Neuronal stem cell (in vitro differentiated cells): ENCODE results near the gene MINPP1.
"Not testable (repeated sequence)": the region's sequence is repeated elsewhere in the genome, so short reads cannot be mapped to it uniquely, and the experiment has no call there.

Experiments
- DNase-seq: peaks from one replicate; pipeline ENCODE4 v3.0.0-alpha.2; 2013; ENCODE audit warnings: low spot score
- H2AFZ ChIP-seq: one replicate; pipeline ENCODE4 v1.6.1; 2013; ENCODE audit warnings: mild to moderate bottlenecking, low read length, inconsistent platforms
- H2AK5ac ChIP-seq: 2 replicates; pipeline ENCODE4 v1.6.1; 2013; ENCODE audit warnings: low read depth, mild to moderate bottlenecking, inconsistent platforms, low read length, moderate library complexity, mixed read lengths
- H2BK120ac ChIP-seq: 2 replicates; pipeline ENCODE4 v1.6.1; 2013; ENCODE audit warnings: low read depth, mild to moderate bottlenecking, inconsistent platforms, low read length, moderate library complexity, mixed read lengths
- H2BK12ac ChIP-seq: one replicate; pipeline ENCODE4 v1.6.1; 2013; ENCODE audit warnings: low read length, inconsistent platforms
- H2BK15ac ChIP-seq: 2 replicates; pipeline ENCODE4 v1.6.1; 2013; ENCODE audit warnings: mild to moderate bottlenecking, low read length, inconsistent platforms, mixed read lengths
- H2BK5ac ChIP-seq: one replicate; pipeline ENCODE4 v1.6.1; 2013; ENCODE audit warnings: inconsistent platforms, mild to moderate bottlenecking, low read length, moderate library complexity
- H3K14ac ChIP-seq: one replicate; pipeline ENCODE4 v1.6.1; 2013; ENCODE audit warnings: low read length, inconsistent platforms
- H3K18ac ChIP-seq: 2 replicates; pipeline ENCODE4 v1.6.1; 2013; ENCODE audit warnings: low read length, inconsistent platforms
- H3K23ac ChIP-seq: 2 replicates; pipeline ENCODE4 v1.6.1; 2013; ENCODE audit warnings: low read depth, mild to moderate bottlenecking, mixed read lengths, low read length, inconsistent platforms; ENCODE audit not compliant: poor library complexity
- H3K27ac ChIP-seq: replicated peaks from 3 replicates; pipeline ENCODE4 v1.5.1; 2013; ENCODE audit warnings: low read length, inconsistent platforms
- H3K27me3 ChIP-seq, 3 experiments: 2 replicates each; pipeline ENCODE4 v1.6.1; 2013; ENCODE audit warnings: low read length in 3 of 3, mild to moderate bottlenecking in 2 of 3, inconsistent platforms in 1 of 3, low read depth in 1 of 3, mixed read lengths in 1 of 3, moderate library complexity in 1 of 3; ENCODE audit not compliant: control insufficient read depth in 3 of 3, insufficient read depth in 3 of 3
- H3K36me3 ChIP-seq, 2 donors: replicated peaks in 1 of 2; 2 replicates each; pipeline ENCODE4 v1.6.1; 2013; ENCODE audit warnings: low read length in 2 of 2; ENCODE audit not compliant: control insufficient read depth in 2 of 2, insufficient read depth in 2 of 2
- H3K4ac ChIP-seq: 2 replicates; pipeline ENCODE4 v1.6.1; 2013; ENCODE audit warnings: inconsistent platforms, mild to moderate bottlenecking, low read length, moderate library complexity
- H3K4me1 ChIP-seq, 2 donors: 1 replicate in 1 of 2; 2 replicates in 1 of 2; pipeline ENCODE4 v1.6.1; 2013; ENCODE audit warnings: low read length in 2 of 2, low read depth in 1 of 2; ENCODE audit not compliant: control insufficient read depth in 2 of 2, insufficient read depth in 1 of 2
- H3K4me2 ChIP-seq: one replicate; pipeline ENCODE4 v1.6.1; 2013; ENCODE audit warnings: mild to moderate bottlenecking, low read length, inconsistent platforms; ENCODE audit not compliant: insufficient read depth, poor library complexity, severe bottlenecking
- H3K4me3 ChIP-seq, 2 donors: 2 replicates each; pipeline ENCODE4 v1.5.1; 2013; ENCODE audit warnings: low read length in 2 of 2, mild to moderate bottlenecking in 2 of 2, inconsistent platforms in 1 of 2, moderate library complexity in 1 of 2
- H3K79me1 ChIP-seq: one replicate; pipeline ENCODE4 v1.6.1; 2013; ENCODE audit warnings: low read depth, mild to moderate bottlenecking, inconsistent platforms, low read length, moderate library complexity
- H3K9ac ChIP-seq: one replicate; pipeline ENCODE4 v1.6.1; 2013; ENCODE audit warnings: mild to moderate bottlenecking, low read depth, low read length, inconsistent platforms; ENCODE audit not compliant: poor library complexity
- H3K9me3 ChIP-seq, 2 donors: replicated peaks in 1 of 2; 2 replicates each; pipeline versions ENCODE3 to v1.6.1; 2013; ENCODE audit warnings: low read length in 2 of 2, mild to moderate bottlenecking in 2 of 2, inconsistent platforms in 1 of 2, low read depth in 1 of 2, mixed read lengths in 1 of 2, moderate library complexity in 1 of 2; ENCODE audit not compliant: control insufficient read depth in 2 of 2, insufficient read depth in 1 of 2
- H4K8ac ChIP-seq: one replicate; pipeline ENCODE4 v1.6.1; 2013; ENCODE audit warnings: low read depth, mild to moderate bottlenecking, inconsistent platforms, low read length, moderate library complexity
- H4K91ac ChIP-seq: one replicate; pipeline ENCODE4 v1.6.1; 2013; ENCODE audit warnings: low read length, low read depth, mild to moderate bottlenecking, inconsistent platforms; ENCODE audit not compliant: poor library complexity
- WGBS, 2 donors: extraction: QIAGEN DNeasy Blood & Tissue Kit; methylation state at CpG; one replicate each; pipeline ENCODE4 v1.1.7; 2013; ENCODE audit warnings: missing lambda C conversion rate in 2 of 2, mixed read lengths in 1 of 2; ENCODE audit not compliant: insufficient read length in 2 of 2, insufficient replicate concordance in 1 of 2; ENCODE audit errors: extremely low coverage in 2 of 2; 5-methylcytosine and 5-hydroxymethylcytosine counted together

Gene MINPP1

DNA sequence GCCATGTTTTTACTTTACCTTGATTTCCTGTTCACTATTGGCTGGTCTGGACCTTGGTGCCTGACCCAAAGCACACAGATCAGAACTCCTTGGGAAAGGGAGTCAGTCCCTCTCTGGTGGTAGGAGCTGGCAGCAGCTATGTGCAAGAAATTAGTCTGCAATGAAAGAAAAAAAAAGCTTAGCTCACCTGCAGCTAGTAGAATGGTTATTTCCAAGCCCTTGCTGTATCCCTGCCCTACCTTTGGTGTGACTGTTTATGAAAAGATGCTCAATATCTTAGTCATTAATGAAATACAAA, 86.8 kb downstream of the MINPP1 start:
- no peak overlapping the region for H2BK15ac ChIP-seq
- H2BK12ac ChIP-seq, result no peak overlapping the region
- H2BK5ac ChIP-seq, result no peak overlapping the region
- H3K27ac ChIP-seq, result no peak overlapping the region
- H3K23ac ChIP-seq, result no peak overlapping the region
- no peak overlapping the region for H2AFZ ChIP-seq
- no peak overlapping the region for H4K8ac ChIP-seq
- no peak for DNase-seq
- no peak overlapping the region for H3K4ac ChIP-seq
- no peak overlapping the region for H3K9ac ChIP-seq
- no peak overlapping the region for H3K4me3 ChIP-seq
- peaks cover 0 to 8% (median 0%) of the 10 kb centered on the region in 3 experiments for H3K27me3 ChIP-seq
- H3K4me2 ChIP-seq, result no peak overlapping the region
- H2AK5ac ChIP-seq, result no peak overlapping the region
- no peaks in the 10 kb centered on the region for H3K36me3 ChIP-seq
- no peaks in the 10 kb centered on the region for H3K9me3 ChIP-seq
- H3K14ac ChIP-seq, result no peak overlapping the region
- H3K18ac ChIP-seq, result no peak overlapping the region
- H3K79me1 ChIP-seq, result no peaks in the 10 kb centered on the region
- H3K4me1 ChIP-seq, result no peaks in the 10 kb centered on the region
- H4K91ac ChIP-seq, result no peak overlapping the region
- H2BK120ac ChIP-seq, result no peak overlapping the region

GRCh38 chr10:87592920-87593319, 88.2 kb downstream of the MINPP1 start:
- H2BK120ac ChIP-seq, H3K18ac ChIP-seq, H2AFZ ChIP-seq, H3K36me3 ChIP-seq, H3K27ac ChIP-seq, H2BK12ac ChIP-seq, H3K14ac ChIP-seq, H4K8ac ChIP-seq, DNase-seq, H3K4ac ChIP-seq, H3K23ac ChIP-seq, H4K91ac ChIP-seq, H3K4me2 ChIP-seq, H3K4me1 ChIP-seq, H3K9me3 ChIP-seq, H2AK5ac ChIP-seq, H3K4me3 ChIP-seq, H2BK15ac ChIP-seq, H3K27me3 ChIP-seq, H2BK5ac ChIP-seq, H3K9ac ChIP-seq, H3K79me1 ChIP-seq: not testable (repeated sequence)
- no CpG with 5 or more reads among the region's 4 CpGs for WGBS, 2 donors

GRCh38 chr10:87593702-87594101, 89.0 kb downstream of the MINPP1 start:
- Histone ChIP-seq H3K9ac (no peak overlapping the region), H3K79me1 (no peaks in the 10 kb centered on the region), H3K4me2 (no peak overlapping the region), H4K8ac (no peak overlapping the region), H3K4me1 (no peaks in the 10 kb centered on the region), H3K9me3 (no peaks in the 10 kb centered on the region), H3K4ac (no peak overlapping the region), H3K27ac (no peak overlapping the region), H4K91ac (no peak overlapping the region), H2BK15ac (no peak overlapping the region), H3K14ac (no peak overlapping the region), H2BK5ac (no peak overlapping the region), H2BK120ac (no peak overlapping the region), H3K27me3 (peaks cover 0 to 8% (median 0%) of the 10 kb centered on the region in 3 experiments), H3K4me3 (no peak overlapping the region), H3K23ac (no peak overlapping the region), H3K18ac (no peak overlapping the region), H3K36me3 (no peaks in the 10 kb centered on the region), H2BK12ac (no peak overlapping the region), H2AFZ (no peak overlapping the region), H2AK5ac (no peak overlapping the region)
- DNase-seq, result no peak

DNA sequence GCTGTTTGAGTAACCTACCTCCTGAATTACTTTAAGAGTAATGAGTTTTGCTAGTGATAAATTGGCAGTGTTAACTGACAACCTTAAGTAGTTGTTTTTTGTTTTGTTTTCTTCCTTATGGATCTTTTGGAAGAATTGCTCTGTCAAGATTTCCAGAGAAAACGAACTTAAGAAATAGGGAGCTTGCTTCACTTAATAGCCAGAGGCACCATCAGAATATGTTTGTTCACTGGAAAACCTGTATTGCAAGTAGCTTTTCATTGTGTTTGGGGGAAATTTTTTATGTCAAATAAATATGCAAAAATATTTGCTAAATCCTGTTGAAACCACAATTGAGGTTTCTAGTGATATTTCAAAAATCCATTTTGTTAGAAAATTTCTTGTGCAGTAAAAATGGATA, 89.5 kb downstream of the MINPP1 start:
- Histone ChIP-seq H2BK120ac (no peak overlapping the region), H3K79me1 (no peaks in the 10 kb centered on the region), H2BK5ac (no peak overlapping the region), H3K27me3 (peaks cover 0 to 8% (median 0%) of the 10 kb centered on the region in 3 experiments), H2AK5ac (no peak overlapping the region), H3K14ac (no peak overlapping the region), H3K9me3 (no peaks in the 10 kb centered on the region), H2BK15ac (no peak overlapping the region), H4K8ac (no peak overlapping the region), H3K27ac (no peak overlapping the region), H3K23ac (no peak overlapping the region), H3K4ac (no peak overlapping the region), H3K4me2 (no peak overlapping the region), H3K36me3 (no peaks in the 10 kb centered on the region), H3K4me1 (no peaks in the 10 kb centered on the region), H3K18ac (no peak overlapping the region), H3K4me3 (no peak overlapping the region), H3K9ac (no peak overlapping the region), H2AFZ (no peak overlapping the region), H4K91ac (no peak overlapping the region), H2BK12ac (no peak overlapping the region)
- WGBS, 2 donors, result no CpG with 5 or more reads among the region's 1 CpG
- no peak for DNase-seq
